BLaER1 treated with 17β-estradiol and CSF1 and Interleukin-3, amounts not matched to agents 10 nM and 100 nM (cell line): ENCODE results near the gene FHIT.
"Not testable (repeated sequence)": the region's sequence is repeated elsewhere in the genome, so short reads cannot be mapped to it uniquely, and the experiment has no call there.

Experiments used
- H3K27ac ChIP-seq, 11 experiments: shearing (Covaris generic); formaldehyde crosslinking; 2 replicates each; pipeline ENCODE4 v1.8.1; 2022
- H3K27me3 ChIP-seq, 11 experiments: shearing (Covaris generic); formaldehyde crosslinking; 2 replicates each; pipeline ENCODE4 v1.8.1; 2022
- H3K36me3 ChIP-seq, 11 experiments: shearing (Covaris generic); formaldehyde crosslinking; 2 replicates each; pipeline ENCODE4 v1.8.1; 2022
- H3K4me1 ChIP-seq, 10 experiments: shearing (Covaris generic); formaldehyde crosslinking; 2 replicates each; pipeline ENCODE4 v1.8.1; 2022
- H3K4me2 ChIP-seq, 11 experiments: shearing (Covaris generic); formaldehyde crosslinking; 2 replicates each; pipeline ENCODE4 v1.8.1; 2022
- H3K4me3 ChIP-seq, 10 experiments: shearing (Covaris generic); formaldehyde crosslinking; 2 replicates each; pipeline ENCODE4 v1.8.1; 2022
- H3K9ac ChIP-seq, 11 experiments: shearing (Covaris generic); formaldehyde crosslinking; 2 replicates each; pipeline ENCODE4 v1.8.1; 2022
- H3K9me3 ChIP-seq, 11 experiments: shearing (Covaris generic); formaldehyde crosslinking; replicated peaks in 1 of 11; 2 replicates each; pipeline ENCODE4 v1.8.1; 2022
- H4K20me1 ChIP-seq, 11 experiments: shearing (Covaris generic); formaldehyde crosslinking; 2 replicates each; pipeline ENCODE4 v1.8.1; 2022
- Cebpa-rat ChIP-seq, 11 experiments: shearing (Covaris generic); IDR thresholded peaks; 2 replicates each; pipeline ENCODE4 v1.8.1; 2022

FHIT gene

DNA sequence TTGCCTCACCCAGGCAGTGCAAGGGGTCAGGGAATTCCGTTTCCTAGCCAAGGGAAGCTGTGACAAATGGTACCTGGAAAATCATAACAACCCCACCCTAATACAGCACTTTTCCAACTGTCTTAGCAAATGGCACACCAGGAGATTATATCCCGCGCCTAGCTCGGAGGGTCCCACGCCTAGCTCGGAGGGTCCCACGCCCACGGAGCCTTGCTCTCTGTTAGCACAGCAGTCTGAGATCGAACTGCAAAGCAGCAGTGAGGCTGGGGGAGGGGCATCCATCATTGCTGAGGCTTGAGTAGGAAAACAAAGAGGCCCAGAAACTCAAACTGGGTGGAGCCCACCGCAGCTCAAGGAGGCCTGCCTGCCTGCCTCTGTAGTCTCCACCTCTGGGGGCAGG lies 208.1 kb downstream of the FHIT start:
- no peaks in the 10 kb centered on the region for H3K4me1 ChIP-seq
- H3K9me3 ChIP-seq, result peaks cover 11 to 57% (median 21%) of the 10 kb centered on the region in 11 experiments; a peak in 20 of 22 replicates
- no peak for TF ChIP-seq Cebpa-rat (IDR thresholded peaks at IDR 0.05)
- H3K4me2 ChIP-seq, result no peak overlapping the region
- no peak overlapping the region for H3K4me3 ChIP-seq
- H3K9ac ChIP-seq, result no peak overlapping the region
- no peaks in the 10 kb centered on the region for H3K27me3 ChIP-seq
- no peaks in the 10 kb centered on the region for H3K36me3 ChIP-seq
- no peaks in the 10 kb centered on the region for H4K20me1 ChIP-seq
- H3K27ac ChIP-seq, result no peak overlapping the region

- no peaks in the 10 kb centered on the region for H4K20me1 ChIP-seq
- peaks cover 11 to 48% (median 20%) of the 10 kb centered on the region in 11 experiments; a peak in 19 of 22 replicates for H3K9me3 ChIP-seq
- no peak overlapping the region for H3K4me3 ChIP-seq
- no peaks in the 10 kb centered on the region for H3K36me3 ChIP-seq
- TF ChIP-seq Cebpa-rat (IDR thresholded peaks at IDR 0.05), result no peak
- no peaks in the 10 kb centered on the region for H3K4me1 ChIP-seq
- no peak overlapping the region for H3K27ac ChIP-seq
- no peak overlapping the region for H3K4me2 ChIP-seq
- no peak overlapping the region for H3K9ac ChIP-seq
- H3K27me3 ChIP-seq, result no peaks in the 10 kb centered on the region
Measured at GRCh38 chr3:61040618-61041017, 210.6 kb downstream of the FHIT start.

GRCh38 chr3:61035573-61035972 lies 215.7 kb downstream of the FHIT start:
- no peaks in the 10 kb centered on the region for H3K27me3 ChIP-seq
- H3K4me1 ChIP-seq, result no peaks in the 10 kb centered on the region
- H3K27ac ChIP-seq, result no peak overlapping the region
- H3K36me3 ChIP-seq, result no peaks in the 10 kb centered on the region
- peaks cover 0 to 12% (median 4%) of the 10 kb centered on the region in 11 experiments; a peak in 6 of 22 replicates for H3K9me3 ChIP-seq
- no peak overlapping the region for H3K9ac ChIP-seq
- no peak overlapping the region for H3K4me2 ChIP-seq
- no peaks in the 10 kb centered on the region for H4K20me1 ChIP-seq
- no peak overlapping the region for H3K4me3 ChIP-seq
- no peak for TF ChIP-seq Cebpa-rat (IDR thresholded peaks at IDR 0.05)

GRCh38 chr3:61032991-61033390 lies 218.3 kb downstream of the FHIT start:
- Histone ChIP-seq H3K36me3 (no peaks in the 10 kb centered on the region), H3K27ac (no peak overlapping the region), H3K9me3 (0 out of 22 replicates have a peak, but pooled peaks cover 0 to 8% (median 0%) of the 10 kb centered on the region in 11 experiments), H3K4me2 (no peak overlapping the region), H3K9ac (no peak overlapping the region), H3K4me3 (no peak overlapping the region), H3K27me3 (no peaks in the 10 kb centered on the region), H3K4me1 (peaks cover 7 to 11% (median 10%) of the 10 kb centered on the region in 10 experiments; a peak in 19 of 20 replicates), H4K20me1 (no peaks in the 10 kb centered on the region)
- no peak for TF ChIP-seq Cebpa-rat (IDR thresholded peaks at IDR 0.05)

DNA sequence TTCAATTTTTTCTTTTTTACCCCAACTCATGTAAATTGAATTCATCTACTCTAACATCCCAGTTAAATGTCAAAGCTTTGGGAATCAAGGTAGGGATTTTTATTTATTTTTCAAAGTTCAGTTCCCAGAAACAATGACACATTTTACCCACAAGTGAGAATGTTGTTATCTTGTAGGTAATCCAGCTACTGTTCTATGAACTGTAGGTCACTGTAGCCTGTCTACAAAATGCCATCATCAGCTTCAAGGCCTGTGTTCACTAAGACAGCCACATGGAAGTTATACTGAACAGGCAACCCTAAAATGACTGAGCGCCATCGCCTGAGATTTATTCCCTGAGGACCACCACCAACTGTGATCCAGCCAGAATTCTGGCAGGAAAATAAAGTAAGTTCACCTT lies 219.7 kb downstream of the FHIT start:
- Histone ChIP-seq H3K4me1 (peaks cover 7 to 11% (median 10%) of the 10 kb centered on the region in 10 experiments; a peak in 19 of 20 replicates), H4K20me1 (no peaks in the 10 kb centered on the region), H3K36me3 (no peaks in the 10 kb centered on the region), H3K27me3 (no peaks in the 10 kb centered on the region), H3K9me3 (0 out of 22 replicates have a peak, but pooled peaks cover 0 to 8% (median 0%) of the 10 kb centered on the region in 11 experiments), H3K27ac (no peak overlapping the region), H3K9ac (no peak overlapping the region), H3K4me2 (no peak overlapping the region), H3K4me3 (no peak overlapping the region)
- no peak for TF ChIP-seq Cebpa-rat (IDR thresholded peaks at IDR 0.05)

DNA sequence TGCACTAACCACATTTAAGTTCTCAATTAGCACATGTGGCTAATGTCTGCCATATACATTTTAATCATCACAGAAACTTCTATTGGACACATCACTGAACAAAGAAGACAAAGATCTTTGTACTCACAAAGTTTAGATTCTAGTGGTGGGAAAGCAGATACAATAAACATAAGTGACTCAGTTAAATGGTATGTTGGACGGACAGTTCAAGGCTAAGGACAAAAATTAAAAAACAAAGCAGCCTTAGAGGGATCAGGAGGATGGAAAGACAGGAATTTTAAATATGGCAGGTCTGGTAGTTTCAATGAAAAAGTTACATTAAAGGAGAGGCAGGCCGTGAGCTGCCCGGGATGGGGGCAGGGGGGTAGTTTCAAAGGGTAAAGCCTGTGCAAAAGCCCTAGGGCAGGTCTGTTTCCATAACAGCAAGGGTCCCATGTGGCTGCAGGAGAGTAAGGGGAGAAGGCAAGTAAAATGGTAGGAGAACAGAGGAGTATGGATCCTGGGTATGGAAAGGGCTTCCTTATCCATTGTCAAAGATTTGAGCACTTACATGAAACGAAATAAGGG lies 220.7 kb downstream of the FHIT start:
- Histone ChIP-seq H3K9me3 (0 out of 22 replicates have a peak, but pooled peaks cover 0 to 8% (median 0%) of the 10 kb centered on the region in 11 experiments), H3K9ac (no peak overlapping the region), H3K36me3 (no peaks in the 10 kb centered on the region), H4K20me1 (no peaks in the 10 kb centered on the region), H3K4me3 (no peak overlapping the region), H3K4me1 (peaks cover 7 to 11% (median 10%) of the 10 kb centered on the region in 10 experiments; a peak in 19 of 20 replicates), H3K27me3 (no peaks in the 10 kb centered on the region), H3K27ac (no peak overlapping the region), H3K4me2 (no peak overlapping the region)
- no peak for TF ChIP-seq Cebpa-rat (IDR thresholded peaks at IDR 0.05)

DNA sequence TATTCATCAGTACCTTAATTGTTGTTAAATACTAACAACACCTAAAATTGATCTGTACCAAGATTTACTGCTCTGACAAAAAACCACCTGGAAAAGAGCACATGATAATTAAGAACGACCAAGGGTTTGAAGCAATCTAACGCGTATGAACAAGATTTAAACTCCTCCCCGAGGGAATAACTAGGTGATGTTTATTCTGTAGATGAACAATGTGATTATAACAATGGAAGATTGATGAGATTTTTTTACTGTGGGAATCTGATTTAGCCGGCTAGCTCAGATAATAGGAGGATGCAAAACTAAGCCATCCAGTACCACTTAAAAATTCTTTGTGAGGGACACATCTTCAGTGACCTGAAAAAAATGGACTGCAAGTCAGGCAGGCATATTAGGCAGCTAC lies 222.1 kb downstream of the FHIT start:
- H3K36me3 ChIP-seq, result no peaks in the 10 kb centered on the region
- H3K4me3 ChIP-seq, result no peak overlapping the region
- no peak overlapping the region for H3K27ac ChIP-seq
- H3K4me2 ChIP-seq, result peak overlapping the region in 7 of 11 experiments; percentile 26 to 64 (median 44); a peak in 11 of 22 replicates
- H3K27me3 ChIP-seq, result no peaks in the 10 kb centered on the region
- H3K9ac ChIP-seq, result no peak overlapping the region
- H3K9me3 ChIP-seq, result 0 out of 22 replicates have a peak, but pooled peaks cover 0 to 8% (median 0%) of the 10 kb centered on the region in 11 experiments
- H4K20me1 ChIP-seq, result no peaks in the 10 kb centered on the region
- peaks cover 7 to 11% (median 10%) of the 10 kb centered on the region in 10 experiments; a peak in 19 of 20 replicates for H3K4me1 ChIP-seq
- no peak for TF ChIP-seq Cebpa-rat (IDR thresholded peaks at IDR 0.05)

DNA sequence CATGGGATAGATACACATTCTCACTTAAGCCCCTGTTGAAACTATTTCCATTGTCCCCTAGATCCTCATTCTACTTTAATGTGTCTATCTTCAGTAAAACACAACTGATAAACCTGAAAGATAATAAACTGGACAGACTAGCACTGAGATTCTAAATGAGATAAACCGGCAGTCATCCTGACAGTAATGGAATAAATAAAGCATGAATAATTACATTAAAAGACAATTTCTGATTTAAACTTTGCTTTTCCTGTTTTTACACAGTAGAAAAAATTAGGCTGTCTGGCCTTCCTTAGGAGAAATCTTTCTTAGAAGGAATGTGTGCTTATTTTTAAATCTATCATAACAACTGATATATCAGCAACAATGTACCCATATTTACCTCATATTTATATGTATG lies 232.4 kb downstream of the FHIT start:
- H3K27me3 ChIP-seq, result no peaks in the 10 kb centered on the region
- H3K27ac ChIP-seq, result no peak overlapping the region
- no peak for TF ChIP-seq Cebpa-rat (IDR thresholded peaks at IDR 0.05)
- no peaks in the 10 kb centered on the region for H4K20me1 ChIP-seq
- H3K9ac ChIP-seq, result no peak overlapping the region
- no peaks in the 10 kb centered on the region for H3K4me1 ChIP-seq
- H3K4me2 ChIP-seq, result no peak overlapping the region
- H3K9me3 ChIP-seq, result peaks cover 7 to 29% (median 22%) of the 10 kb centered on the region in 11 experiments; a peak in 18 of 22 replicates
- no peak overlapping the region for H3K4me3 ChIP-seq
- H3K36me3 ChIP-seq, result no peaks in the 10 kb centered on the region

DNA sequence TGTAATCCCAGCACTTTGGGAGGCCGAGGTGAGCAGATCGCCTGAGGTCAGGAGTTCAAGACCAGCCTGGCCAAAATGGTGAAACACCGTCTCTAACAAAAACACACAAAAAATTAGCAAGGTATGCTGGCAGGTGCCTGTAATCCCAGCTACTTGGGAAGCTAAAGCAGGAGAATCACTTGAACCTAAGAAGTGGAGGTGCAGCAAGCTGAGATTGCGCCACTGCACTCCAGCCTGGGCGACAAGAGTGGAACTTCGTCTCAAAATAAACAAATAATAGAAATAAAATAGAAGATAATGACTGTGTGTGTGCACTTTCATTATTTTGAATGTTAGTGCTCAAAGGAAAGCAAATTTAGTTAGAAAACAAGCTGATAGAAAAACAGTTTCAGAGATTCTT lies 234.2 kb downstream of the FHIT start:
- not testable (repeated sequence) for H3K36me3 ChIP-seq, H4K20me1 ChIP-seq, H3K27ac ChIP-seq, H3K4me1 ChIP-seq, H3K27me3 ChIP-seq, H3K4me2 ChIP-seq, H3K4me3 ChIP-seq, H3K9ac ChIP-seq
- peaks cover 7 to 20% (median 15%) of the 10 kb centered on the region in 11 experiments; a peak in 17 of 22 replicates for H3K9me3 ChIP-seq

- H4K20me1 ChIP-seq, result no peaks in the 10 kb centered on the region
- H3K27me3 ChIP-seq, result no peaks in the 10 kb centered on the region
- H3K9ac ChIP-seq, result no peak overlapping the region
- no peak overlapping the region for H3K27ac ChIP-seq
- H3K4me1 ChIP-seq, result no peaks in the 10 kb centered on the region
- H3K4me3 ChIP-seq, result no peak overlapping the region
- H3K36me3 ChIP-seq, result no peaks in the 10 kb centered on the region
- peaks cover 0 to 12% (median 8%) of the 10 kb centered on the region in 11 experiments; a peak in 13 of 22 replicates for H3K9me3 ChIP-seq
- no peak overlapping the region for H3K4me2 ChIP-seq
- no peak for TF ChIP-seq Cebpa-rat (IDR thresholded peaks at IDR 0.05)
Measured at GRCh38 chr3:61015859-61016258, 235.4 kb downstream of the FHIT start.
